H7 (cell line): ENCODE data around the gene BMP6. TPM values are rescaled to one million over a fixed set of nuclear protein-coding genes. Genes with fewer than 3 reads are reported as not detected.

Experiments used
- DNase-seq: peaks from one replicate; pipeline ENCODE4 v3.0.0; 2012
- H3K27me3 ChIP-seq: 2 replicates; pipeline ENCODE4 v1.6.0; 2011; ENCODE audit warnings: mild to moderate bottlenecking, low read length; ENCODE audit not compliant: control insufficient read depth, insufficient read depth
- H3K36me3 ChIP-seq: replicated peaks from 2 replicates; pipeline ENCODE4 v1.5.1; 2011; ENCODE audit warnings: low read length; ENCODE audit not compliant: control insufficient read depth, insufficient read depth
- H3K4me3 ChIP-seq: 2 replicates; pipeline ENCODE4 v1.5.1; 2011; ENCODE audit warnings: low read depth, mild to moderate bottlenecking, control low read depth, low read length, moderate library complexity; ENCODE audit not compliant: insufficient read depth
- total RNA-seq: library from RNA; depleted of rRNA; stranded (reverse); fragments of >200 nt; shearing (Covaris generic); gene quantifications from 2 replicates; pipeline ENCODE4 v1.2.3, GENCODE V29; 2014

The BMP6 gene
- total RNA-seq, 1 experiment from 2014 or later = 0.73 TPM

DNA sequence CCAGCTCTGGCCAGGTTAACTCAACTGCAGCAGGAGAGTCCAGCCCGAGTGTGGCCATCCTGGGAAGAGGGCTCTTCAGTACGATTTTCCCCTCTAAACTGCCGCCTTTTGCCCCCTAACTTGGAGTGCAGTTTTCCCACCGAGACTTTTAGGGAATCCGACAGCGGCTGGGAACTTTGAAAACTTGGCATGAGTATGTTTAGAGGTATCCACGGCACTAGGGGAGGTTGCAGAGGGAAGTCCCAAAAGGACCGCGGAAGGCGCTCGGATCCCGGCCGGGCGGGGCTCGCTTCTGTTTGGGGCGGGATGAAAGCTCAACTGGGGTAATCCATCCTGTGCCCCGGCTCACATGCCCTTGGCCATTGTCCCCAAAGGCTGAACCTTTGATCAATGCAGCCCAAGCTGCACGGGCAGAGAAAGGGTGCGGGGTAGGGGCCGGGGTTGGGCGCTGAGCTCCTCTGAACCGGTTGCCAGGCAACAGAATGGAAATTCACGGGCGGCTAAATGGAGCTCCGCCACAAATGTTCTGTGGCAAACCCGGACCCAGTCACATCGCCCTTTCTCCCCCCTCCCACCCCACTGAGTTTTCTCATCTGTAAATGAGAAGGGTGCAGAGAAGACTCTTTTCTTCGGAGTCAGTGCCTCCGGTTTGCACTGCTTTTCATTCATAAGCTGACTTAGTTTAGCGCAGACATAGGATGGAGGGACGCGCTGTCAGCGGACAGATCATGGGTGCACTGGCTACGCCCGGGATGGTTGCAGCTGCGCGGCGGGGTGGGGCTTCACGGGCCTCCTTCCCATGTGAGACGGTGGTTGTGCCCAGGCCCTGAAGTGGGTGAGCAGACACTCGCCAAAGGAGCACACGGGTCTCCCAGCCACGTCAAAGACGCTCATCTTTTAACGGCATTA is 2.3 kb downstream of the BMP6 start:
- DNase-seq = peak; percentile 82
- H3K27me3 ChIP-seq = peaks cover 66% of the 10 kb centered on the region
- peak overlapping the region; percentile 17; the same call in 1 of the 2 replicates for H3K4me3 ChIP-seq
- no peaks in the 10 kb centered on the region for H3K36me3 ChIP-seq

- Histone ChIP-seq H3K36me3 (no peaks in the 10 kb centered on the region), H3K4me3 (no peak overlapping the region), H3K27me3 (peaks cover 58% of the 10 kb centered on the region)
- peak; percentile 68 for DNase-seq
These were observed 3.1 kb downstream of the BMP6 start for GRCh38 chr6:7728855-7729590.

DNA sequence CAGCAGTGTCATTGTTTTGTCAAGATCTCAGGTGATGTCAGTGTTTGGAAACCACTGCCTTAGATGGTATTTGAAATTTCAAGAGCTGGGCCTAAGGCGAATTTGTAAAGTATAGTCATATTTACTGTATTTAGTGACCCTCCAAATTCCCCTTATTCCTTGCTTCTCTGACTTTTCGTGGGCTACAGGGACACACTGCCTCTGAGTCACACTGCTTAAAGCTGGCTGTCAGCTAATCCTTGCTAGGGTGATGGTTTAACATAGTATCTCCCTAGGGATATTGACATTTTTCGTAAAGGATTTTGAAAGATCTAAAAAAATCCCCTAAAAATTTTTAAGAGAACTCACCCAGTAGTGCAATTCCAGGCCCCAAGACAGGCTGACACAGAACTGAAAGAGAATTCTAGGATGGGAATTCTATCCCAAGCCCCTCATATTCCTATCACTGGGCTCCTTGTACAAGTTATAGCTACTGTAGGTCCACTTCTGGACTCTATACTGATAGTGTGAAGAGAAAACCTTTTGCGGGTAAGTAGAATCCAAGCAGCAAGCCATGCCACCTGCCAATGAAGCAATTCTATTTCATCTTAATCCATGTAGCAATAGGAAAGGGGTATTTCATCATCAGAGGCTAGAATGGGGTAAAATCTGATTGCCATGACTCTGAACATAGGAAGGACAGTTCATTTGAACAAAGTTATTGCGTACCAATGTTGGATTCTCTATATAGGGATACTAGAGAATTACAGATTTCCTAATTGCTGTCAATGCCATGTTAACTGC is 4.3 kb downstream of the BMP6 start:
- DNase-seq = no peak
- Histone ChIP-seq H3K27me3 (peaks cover 46% of the 10 kb centered on the region), H3K36me3 (no peaks in the 10 kb centered on the region), H3K4me3 (no peak overlapping the region)

DNA sequence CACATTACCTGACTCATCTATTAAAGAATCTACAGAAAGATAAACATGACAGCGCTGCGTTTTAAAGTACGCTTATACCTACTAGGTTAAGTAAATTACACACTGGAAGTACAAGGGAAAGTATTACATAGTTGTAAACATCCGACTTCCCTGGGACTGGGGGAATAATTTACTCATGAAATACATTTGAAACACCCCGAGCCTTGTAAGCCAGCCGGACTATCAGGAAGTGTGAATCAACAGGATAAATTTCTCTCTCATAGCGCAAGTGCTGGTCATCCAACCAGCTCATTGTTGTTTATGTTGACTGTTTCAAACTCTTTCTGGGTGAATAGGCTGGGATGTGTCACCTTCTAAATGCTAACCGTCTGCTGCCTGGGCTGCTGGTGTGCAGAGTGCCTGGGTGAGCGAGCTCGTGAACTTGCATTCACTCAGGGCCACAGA is 4.9 kb downstream of the BMP6 start:
- no peak overlapping the region for H3K4me3 ChIP-seq
- no peak for DNase-seq
- H3K36me3 ChIP-seq = no peaks in the 10 kb centered on the region
- H3K27me3 ChIP-seq = peaks cover 40% of the 10 kb centered on the region

DNA sequence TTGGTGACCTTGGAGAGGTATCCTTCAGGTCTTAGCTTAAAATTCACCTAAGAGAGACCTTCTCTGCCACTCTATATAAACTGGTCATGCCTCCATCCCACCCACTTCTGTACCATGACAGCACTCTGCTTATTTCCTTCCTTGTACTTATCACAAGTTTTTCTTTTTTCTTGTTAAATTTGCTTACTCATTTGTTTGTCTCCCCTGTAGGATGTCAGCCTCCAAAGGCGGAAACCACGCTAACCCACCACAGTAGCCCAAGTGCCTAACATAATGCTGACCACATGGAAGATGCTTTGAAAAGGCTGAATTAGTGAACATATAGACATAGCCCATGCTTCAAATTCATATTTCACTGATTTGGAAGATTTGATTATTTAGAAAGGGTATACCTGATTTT is 5.4 kb downstream of the BMP6 start:
- H3K4me3 ChIP-seq = no peak overlapping the region
- no peak for DNase-seq
- no peaks in the 10 kb centered on the region for H3K36me3 ChIP-seq
- H3K27me3 ChIP-seq = peaks cover 36% of the 10 kb centered on the region

DNA sequence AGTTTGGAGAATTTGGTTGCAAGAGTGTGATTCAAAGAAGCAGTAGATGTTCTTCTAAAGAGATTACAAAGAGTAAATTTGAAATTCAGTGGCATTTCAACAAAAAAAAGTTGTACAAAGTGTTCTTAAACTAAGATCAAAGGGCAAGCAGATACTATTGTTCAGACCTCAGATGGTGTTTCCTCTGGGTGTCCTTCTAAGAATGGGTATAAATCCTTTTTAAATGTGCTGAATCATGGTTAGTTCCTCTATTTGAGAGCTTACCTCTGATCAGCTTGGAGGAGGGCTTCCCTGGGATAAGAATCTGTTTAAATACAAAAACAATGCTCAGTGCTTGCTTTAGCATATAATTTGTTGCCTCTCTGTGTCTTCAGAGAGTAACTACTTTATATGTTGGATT is 6.3 kb downstream of the BMP6 start:
- no peak overlapping the region for H3K4me3 ChIP-seq
- no peaks in the 10 kb centered on the region for H3K36me3 ChIP-seq
- H3K27me3 ChIP-seq = peaks cover 27% of the 10 kb centered on the region
- no peak for DNase-seq

- Histone ChIP-seq H3K27me3 (peaks cover 3% of the 10 kb centered on the region; the same call in 1 of the 2 replicates), H3K4me3 (no peak overlapping the region), H3K36me3 (no peaks in the 10 kb centered on the region)
- no peak for DNase-seq
These were observed 8.9 kb downstream of the BMP6 start for GRCh38 chr6:7734707-7735383.

DNA sequence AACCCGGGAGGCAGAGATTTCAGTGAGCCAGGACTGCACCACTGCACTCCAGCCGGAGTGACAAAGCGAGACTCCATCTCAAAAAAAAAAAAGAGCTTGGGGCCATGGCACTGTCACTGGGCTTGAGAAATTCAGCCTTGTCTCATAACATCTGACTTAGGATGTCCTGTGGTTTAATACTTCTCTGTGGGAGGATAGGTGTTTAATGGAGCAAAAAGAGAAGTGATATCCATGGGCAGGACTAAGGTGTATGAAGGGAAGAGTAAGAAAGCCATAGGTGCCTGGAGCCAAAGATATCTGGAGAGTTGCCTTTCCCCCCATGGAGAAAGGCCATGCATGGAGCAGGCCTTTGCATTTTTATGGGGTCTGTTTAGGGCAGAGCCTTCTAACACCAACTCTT is 11.2 kb downstream of the BMP6 start:
- DNase-seq = no peak
- no peaks in the 10 kb centered on the region for H3K36me3 ChIP-seq
- no peaks in the 10 kb centered on the region for H3K27me3 ChIP-seq
- no peak overlapping the region for H3K4me3 ChIP-seq

DNA sequence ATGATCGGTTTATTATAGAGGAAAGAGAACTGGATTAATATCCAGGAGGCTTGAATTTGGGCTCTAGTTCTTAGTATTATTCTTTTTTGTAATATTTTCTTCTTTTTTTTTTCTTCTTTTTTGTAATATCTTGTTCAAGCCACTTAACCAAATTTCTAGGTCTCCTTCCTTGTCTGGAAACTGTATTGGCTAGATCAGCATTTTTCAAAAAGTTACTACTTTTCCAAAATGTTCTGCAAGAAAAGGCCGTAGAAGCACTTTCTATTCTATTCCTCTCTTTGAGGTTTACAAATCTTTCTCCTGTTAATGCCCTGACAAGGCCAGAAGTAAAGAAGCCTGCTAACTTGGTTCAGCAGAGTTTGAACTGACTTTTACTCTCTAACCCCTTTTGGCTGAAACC is 12.0 kb downstream of the BMP6 start:
- Histone ChIP-seq H3K36me3 (no peaks in the 10 kb centered on the region), H3K4me3 (no peak overlapping the region), H3K27me3 (no peaks in the 10 kb centered on the region)
- DNase-seq = no peak

GRCh38 chr6:7742223-7742785 is 16.4 kb downstream of the BMP6 start:
- no peak for DNase-seq
- no peaks in the 10 kb centered on the region for H3K36me3 ChIP-seq
- H3K4me3 ChIP-seq = no peak overlapping the region
- H3K27me3 ChIP-seq = no peaks in the 10 kb centered on the region

- no peaks in the 10 kb centered on the region for H3K36me3 ChIP-seq
- H3K4me3 ChIP-seq = no peak overlapping the region
- H3K27me3 ChIP-seq = no peaks in the 10 kb centered on the region
- DNase-seq = no peak
These were observed 20.0 kb downstream of the BMP6 start for GRCh38 chr6:7745942-7746341.

GRCh38 chr6:7747016-7747415 is 21.1 kb downstream of the BMP6 start:
- Histone ChIP-seq H3K4me3 (no peak overlapping the region), H3K27me3 (no peaks in the 10 kb centered on the region), H3K36me3 (no peaks in the 10 kb centered on the region)
- DNase-seq = no peak

DNA sequence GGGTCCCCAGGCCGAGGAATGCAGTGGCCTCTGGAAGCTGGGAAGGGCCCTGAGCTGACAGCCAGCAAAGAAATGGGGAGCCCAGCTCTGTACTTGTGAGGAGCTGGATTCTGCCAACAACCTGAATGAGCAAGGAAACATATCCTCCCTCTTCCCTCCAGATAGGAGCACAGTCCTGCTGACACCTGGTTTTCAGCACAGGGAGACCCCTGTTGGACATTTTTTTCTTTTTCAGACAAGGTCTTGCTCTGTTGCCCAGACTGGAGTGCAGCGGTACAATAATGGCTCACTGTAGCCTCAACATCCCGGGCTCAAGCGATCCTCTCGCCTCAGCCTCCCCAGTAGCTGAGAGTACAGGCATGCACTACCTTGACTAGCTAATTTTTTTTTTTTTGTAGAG is 21.5 kb downstream of the BMP6 start:
- no peak overlapping the region for H3K4me3 ChIP-seq
- H3K36me3 ChIP-seq = no peaks in the 10 kb centered on the region
- H3K27me3 ChIP-seq = no peaks in the 10 kb centered on the region
- no peak for DNase-seq
